ENCODE measurements around the gene INHBC. TPM values are rescaled to one million over a fixed set of nuclear protein-coding genes. Genes with fewer than 3 reads are reported as not detected.
"Not testable (repeated sequence)": the region's sequence is repeated elsewhere in the genome, so short reads cannot be mapped to it uniquely, and the experiment has no call there.

INHBC gene
- total RNA-seq, 1 donor, result 0.27 TPM

DNA sequence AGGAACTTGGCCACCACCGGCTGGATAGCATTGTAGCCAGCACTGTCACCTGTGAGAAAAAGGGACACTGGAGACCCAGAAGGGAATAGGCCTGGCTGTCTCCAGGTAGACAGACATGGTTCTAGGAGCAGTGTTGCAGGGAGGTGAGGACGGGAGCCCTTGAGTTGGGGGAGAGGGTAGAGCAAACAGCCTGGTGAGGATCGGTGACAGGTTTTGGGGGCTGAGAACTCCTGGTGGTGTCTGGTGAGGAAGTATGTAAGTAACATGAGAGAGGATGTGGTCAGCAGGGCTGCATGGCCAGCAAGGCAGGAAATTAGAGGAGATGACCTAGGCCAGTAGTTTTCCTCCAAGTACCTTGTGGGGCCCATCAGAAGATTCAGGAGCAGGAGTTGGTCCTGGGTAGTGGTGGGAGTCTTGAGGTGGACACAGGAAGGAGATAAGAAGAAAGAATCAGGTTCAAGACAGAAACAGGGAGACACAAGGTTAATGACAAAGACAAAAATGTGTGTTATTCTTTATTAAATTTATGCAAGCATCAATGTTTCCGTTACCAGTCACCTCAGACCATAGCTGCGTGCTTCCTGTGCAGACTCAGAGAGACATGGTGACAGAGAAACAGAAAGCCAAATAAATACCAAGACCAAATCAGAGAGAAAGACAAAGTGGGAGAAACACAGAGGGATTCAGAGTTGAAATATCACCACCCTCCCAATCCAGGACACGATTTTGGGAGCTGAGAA lies 45.0 kb downstream of the INHBC start, which contains the start of gene ARHGAP9:
Gene ARHGAP9, minus strand, starts transcription at position 491 of the 740 bp plus-strand sequence. Its CDS starts 460 bp downstream, at position 31.
- peak; percentile 60 to 90 (median 70) for DNase-seq (ENCODE audit: low read depth in 2 of 3, low spot score in 2 of 3)

DNA sequence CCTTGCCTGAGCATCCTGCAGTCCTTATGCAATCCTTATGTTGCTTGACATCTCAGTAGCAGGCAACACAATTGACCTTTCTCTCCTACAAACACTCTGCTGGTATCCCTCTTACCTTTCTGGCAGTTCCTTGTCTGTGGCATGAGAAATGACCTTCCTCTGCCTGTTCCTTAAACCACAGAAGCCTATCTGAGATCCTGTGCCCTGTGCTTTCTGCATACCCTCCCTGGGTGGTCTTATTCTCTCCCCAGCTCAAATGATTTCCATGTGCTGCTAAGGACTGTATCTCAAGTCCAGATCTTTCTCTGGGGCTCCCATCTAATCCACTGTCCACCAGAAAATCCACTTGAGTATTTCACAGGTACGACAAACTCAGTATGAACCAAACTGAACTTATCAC lies 47.1 kb downstream of the INHBC start:
- DNase-seq (ENCODE audit: low read depth in 2 of 3, low spot score in 2 of 3), result no peak

DNA sequence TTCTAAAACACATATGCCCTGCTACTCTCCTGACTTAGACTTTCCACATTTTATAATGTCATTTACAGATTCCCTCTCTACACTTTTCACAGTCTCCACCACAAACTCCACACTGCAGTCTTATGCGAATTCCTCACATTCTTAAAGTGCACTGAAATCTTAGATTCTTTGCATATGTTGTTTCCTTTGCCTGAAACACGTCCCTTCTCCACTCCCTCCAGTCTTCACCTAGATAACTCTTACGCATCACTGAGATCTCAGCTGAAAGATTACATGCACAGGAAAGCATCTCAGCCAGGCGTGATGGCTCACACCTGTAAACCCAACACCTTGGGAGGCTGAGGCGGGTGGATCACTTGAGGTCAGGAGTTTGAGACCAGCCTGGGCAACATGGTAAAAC lies 48.9 kb downstream of the INHBC start:
- no peak for DNase-seq (ENCODE audit: low read depth in 2 of 3, low spot score in 2 of 3)

- no peak for DNase-seq (ENCODE audit: low read depth in 2 of 3, low spot score in 2 of 3)
These were observed 51.1 kb downstream of the INHBC start for GRCh38 chr12:57485695-57486094.

DNA sequence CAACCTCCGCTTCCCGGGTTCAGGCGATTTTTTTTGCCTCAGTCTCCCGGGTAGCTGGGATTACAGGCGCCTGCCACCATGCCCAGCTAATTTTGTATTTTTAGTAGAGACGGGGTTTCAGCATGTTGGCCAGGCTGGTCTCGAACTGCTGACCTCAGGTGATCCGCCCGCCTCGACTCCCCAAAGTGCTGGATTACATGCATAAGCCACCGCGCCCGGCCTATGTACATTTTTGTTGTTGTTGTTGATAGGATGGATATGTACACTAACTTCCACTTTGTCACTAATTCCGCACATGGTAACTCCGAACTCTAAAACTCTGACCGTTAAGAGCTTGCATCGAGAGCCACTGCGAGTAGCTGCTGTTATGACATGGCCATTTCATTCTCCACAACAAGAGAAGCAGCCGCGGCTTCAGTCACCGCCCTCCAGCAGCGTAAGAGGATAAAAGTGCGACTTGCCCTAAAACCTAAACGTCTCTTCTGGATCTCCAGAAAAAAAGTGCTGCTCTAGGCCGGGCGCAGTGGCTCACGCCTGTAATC lies 52.5 kb downstream of the INHBC start:
- no peak for DNase-seq (ENCODE audit: low read depth in 2 of 3, low spot score in 2 of 3)

DNA sequence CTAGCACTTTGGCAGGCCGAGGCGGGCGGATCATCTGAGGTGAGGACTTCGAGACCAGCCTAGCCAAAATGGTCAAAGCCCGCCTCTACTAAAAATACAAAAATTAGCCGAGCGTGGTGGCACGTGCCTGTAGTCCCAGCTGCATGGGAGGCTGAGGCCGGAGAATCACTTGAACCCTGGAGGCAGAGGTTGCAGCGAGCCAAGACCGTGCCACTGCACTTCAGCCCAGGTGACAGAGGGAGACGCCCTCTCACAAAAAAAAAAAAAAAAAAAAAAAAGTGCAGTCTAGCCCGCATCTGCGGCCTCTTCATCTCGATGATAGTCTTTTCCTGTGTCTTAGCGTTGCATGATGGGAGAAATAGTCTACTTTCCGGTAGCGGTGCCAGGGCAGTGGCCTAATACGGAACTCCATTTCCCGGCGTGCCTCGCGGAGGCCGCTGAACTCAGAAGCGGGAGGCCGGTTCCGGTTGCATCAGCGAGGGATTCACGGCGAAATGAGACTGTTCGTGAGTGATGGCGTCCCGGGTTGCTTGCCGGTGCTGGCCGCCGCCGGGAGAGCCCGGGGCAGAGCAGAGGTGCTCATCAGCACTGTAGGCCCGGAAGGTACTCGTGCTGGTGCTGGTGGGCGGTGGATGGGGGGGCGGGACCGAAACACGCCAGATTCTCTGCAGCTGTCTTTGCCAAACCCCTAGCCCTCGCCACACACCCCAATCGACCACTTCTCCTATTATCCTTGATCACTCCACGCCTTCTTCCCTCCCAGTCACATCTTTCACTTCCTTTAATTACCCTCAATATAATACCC lies 53.2 kb downstream of the INHBC start, which contains the start of gene MARS1:
Gene MARS1, plus strand, starts transcription at position 472 of the 805 bp plus-strand sequence. Its CDS starts 23 bp downstream, at position 495.
- DNase-seq (ENCODE audit: low read depth in 2 of 3, low spot score in 2 of 3), result peak; percentile 82 to 97 (median 96)

GRCh38 chr12:57488402-57489156 lies 54.0 kb downstream of the INHBC start:
- no peak for DNase-seq (ENCODE audit: low read depth in 2 of 3, low spot score in 2 of 3)

DNA sequence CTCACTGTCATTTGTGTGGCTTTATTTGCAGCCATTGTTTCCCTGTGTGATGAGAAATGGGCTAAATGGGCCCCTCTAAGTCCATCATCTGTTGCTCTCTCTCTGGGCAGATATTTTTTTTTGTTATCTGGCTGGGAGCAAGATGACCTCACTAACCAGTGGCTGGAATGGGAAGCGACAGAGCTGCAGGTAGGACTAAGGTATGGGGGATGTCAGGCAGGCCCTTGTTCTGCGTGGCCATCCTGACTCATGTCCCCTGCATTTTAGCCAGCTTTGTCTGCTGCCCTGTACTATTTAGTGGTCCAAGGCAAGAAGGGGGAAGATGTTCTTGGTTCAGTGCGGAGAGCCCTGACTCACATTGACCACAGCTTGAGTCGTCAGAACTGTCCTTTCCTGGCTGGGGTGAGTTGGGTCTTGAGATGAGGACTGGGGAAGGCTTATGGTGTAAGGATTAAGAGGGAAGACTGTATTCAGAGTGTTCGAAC lies 54.6 kb downstream of the INHBC start:
- DNase-seq (ENCODE audit: low read depth in 2 of 3, low spot score in 2 of 3), result no peak

DNA sequence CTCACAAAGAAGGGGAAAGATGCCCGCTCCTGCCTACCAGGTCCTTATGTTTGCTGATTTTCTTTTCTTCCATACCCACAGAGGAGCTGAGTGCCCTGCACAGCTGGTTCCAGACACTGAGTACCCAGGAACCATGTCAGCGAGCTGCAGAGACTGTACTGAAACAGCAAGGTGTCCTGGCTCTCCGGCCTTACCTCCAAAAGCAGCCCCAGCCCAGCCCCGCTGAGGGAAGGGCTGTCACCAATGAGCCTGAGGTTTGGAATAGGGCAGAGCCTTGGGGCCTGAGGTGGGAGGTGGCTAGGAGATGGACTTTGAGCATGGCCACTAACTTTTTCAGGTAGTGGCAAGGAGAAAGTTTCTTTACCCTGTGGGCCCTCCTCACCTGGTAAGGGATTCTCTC lies 55.5 kb downstream of the INHBC start:
- DNase-seq (ENCODE audit: low read depth in 2 of 3, low spot score in 2 of 3), result no peak

- peak in 2 of 3 donors; percentile 33 to 48 for DNase-seq (ENCODE audit: low read depth in 2 of 3, low spot score in 2 of 3)
These were observed 57.1 kb downstream of the INHBC start for GRCh38 chr12:57491393-57492280.

DNA sequence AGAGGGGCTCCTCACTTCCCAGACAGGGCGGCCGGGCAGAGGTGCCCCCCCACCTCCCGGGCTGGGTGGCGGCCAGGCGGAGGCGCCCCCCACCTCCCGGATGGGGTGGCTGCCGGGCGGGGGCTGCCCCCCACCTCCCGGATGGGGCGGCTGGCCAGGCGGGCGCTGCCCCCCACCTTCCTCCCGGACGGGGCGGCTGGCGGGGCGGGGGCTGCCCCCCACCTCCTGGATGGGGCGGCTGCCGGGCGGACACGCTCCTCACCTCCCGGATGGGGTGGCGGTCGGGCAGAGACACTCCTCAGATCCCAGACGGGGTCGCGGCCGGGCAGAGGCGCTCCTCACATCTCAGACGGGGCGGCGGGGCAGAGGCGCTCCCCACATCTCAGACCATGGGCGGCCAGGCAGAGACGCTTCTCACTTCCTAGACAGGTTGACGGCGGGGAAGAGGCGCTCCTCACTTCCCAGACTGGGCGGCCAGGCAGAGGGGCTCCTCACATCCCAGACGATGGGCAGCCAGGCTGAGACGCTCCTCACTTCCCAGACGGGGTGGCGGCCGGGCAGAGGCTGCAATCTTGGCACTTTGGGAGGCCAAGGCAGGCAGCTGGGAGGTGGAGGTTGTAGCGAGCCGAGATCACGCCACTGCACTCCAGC lies 60.6 kb downstream of the INHBC start:
- not testable (repeated sequence) for DNase-seq (ENCODE audit: low read depth in 2 of 3, low spot score in 2 of 3)

DNA sequence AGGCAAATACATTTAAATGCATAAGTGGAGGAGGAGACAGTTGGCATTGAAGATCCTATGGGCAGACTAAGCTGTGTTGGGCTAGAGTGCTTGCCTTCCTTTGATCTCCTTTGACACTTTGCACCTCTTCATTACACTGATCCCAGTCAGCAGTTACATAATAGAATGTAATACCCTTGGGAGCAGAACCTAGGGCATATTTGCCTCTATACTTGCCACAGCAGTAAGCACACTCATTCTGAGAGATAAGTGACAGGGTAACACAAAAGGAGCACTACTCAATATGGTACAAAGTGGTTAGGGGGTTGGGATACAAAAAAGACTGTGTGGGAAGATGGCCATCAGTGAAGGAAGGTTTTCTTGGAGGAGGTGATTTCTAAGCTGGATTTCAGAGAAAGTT lies 62.2 kb downstream of the INHBC start:
- no peak for DNase-seq (ENCODE audit: low read depth in 2 of 3, low spot score in 2 of 3)

DNA sequence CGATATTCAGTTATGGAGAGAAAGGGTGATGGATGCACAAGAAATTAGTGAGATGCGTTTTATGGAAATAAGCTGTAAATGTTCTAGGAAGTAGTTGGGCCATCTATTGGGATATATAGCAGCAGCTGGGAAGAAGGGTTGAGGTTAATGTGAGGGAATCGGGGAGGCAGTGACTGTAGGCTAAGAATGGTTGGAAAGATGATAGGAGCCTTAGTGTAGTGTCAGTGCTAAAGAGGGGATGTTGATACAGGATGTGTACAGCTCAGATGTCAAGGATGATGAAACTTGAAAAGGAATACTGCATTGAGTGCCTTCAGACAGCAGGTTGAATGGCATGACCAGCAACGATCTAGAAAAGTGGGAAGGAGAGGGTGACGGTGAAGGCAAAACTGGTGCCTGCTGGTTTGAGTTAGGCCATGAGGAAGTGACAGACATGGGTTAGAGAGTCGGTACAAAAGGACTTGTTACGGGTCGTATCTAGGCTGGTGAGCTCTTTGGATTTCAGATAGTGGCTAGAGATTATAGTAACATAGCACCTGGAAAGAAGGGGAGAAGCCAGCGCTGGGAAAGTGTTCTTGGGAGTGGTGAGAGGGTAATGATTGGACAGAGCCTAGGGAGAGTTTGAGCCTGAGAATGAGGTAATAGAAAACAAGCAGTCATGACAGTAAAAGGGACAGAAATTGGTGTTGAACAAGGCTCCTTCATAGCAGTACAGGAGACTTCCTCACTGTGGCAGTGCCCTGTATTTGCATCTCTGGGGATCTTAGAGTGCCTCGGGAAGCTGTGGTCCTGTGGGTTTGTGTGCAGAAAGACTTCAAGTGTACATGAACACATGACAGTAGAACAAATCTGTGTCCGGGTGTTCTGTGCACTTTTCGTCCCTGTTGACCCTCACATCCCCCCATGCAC lies 62.9 kb downstream of the INHBC start:
- DNase-seq (ENCODE audit: low read depth in 2 of 3, low spot score in 2 of 3), result no peak

GRCh38 chr12:57498132-57498502 lies 63.5 kb downstream of the INHBC start:
- DNase-seq (ENCODE audit: low read depth in 2 of 3, low spot score in 2 of 3), result no peak

DNA sequence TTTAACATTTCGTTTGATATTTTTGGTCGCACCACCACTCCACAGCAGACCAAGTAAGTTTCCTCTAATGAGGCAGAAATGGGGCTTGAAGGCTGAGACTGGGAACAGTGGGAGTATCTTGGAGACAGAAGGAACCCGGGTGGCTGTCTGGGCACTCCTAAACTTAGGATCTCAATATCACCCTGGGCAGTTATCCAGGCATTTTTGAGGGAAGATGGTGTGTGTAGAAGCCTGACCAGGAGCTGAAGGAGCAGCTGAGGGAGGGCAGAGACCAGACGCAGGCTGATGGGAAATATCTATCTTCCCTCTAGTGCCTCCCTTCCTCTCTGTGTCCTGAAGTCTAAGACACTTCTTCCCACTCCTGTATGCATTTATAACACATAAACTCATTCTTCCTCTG lies 64.0 kb downstream of the INHBC start:
- DNase-seq (ENCODE audit: low read depth in 2 of 3, low spot score in 2 of 3), result no peak

DNA sequence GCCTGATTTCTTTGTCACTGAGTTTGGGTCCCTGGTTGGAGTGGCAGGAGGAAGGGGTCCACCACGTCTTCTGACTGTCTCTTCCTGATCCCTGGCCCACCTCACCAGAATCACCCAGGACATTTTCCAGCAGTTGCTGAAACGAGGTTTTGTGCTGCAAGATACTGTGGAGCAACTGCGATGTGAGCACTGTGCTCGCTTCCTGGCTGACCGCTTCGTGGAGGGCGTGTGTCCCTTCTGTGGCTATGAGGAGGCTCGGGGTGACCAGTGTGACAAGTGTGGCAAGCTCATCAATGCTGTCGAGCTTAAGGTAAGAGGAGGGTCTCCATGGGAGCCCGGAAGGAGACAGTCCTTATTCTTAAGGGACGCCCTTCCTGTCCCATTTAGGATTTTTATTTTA lies 65.6 kb downstream of the INHBC start:
- no peak for DNase-seq (ENCODE audit: low read depth in 2 of 3, low spot score in 2 of 3)

All from hematopoietic multipotent progenitor cell (in vitro differentiated cells).